ENCODE measurements around the gene MIPEP.

- TF ChIP-seq POLR2A (IDR thresholded peaks at IDR 0.05; ENCODE audit: extremely low read depth, insufficient read length) (no peak), MYC (IDR thresholded peaks at IDR 0.05; ENCODE audit: low read depth, low read length) (no peak)
- TF ChIP-seq, protein P1, sequence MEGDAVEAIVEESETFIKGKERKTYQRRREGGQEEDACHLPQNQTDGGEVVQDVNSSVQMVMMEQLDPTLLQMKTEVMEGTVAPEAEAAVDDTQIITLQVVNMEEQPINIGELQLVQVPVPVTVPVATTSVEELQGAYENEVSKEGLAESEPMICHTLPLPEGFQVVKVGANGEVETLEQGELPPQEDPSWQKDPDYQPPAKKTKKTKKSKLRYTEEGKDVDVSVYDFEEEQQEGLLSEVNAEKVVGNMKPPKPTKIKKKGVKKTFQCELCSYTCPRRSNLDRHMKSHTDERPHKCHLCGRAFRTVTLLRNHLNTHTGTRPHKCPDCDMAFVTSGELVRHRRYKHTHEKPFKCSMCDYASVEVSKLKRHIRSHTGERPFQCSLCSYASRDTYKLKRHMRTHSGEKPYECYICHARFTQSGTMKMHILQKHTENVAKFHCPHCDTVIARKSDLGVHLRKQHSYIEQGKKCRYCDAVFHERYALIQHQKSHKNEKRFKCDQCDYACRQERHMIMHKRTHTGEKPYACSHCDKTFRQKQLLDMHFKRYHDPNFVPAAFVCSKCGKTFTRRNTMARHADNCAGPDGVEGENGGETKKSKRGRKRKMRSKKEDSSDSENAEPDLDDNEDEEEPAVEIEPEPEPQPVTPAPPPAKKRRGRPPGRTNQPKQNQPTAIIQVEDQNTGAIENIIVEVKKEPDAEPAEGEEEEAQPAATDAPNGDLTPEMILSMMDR (IDR thresholded peaks at IDR 0.05; ENCODE audit: low read depth, low read length), result no peak
- TF ChIP-seq, protein P2, sequence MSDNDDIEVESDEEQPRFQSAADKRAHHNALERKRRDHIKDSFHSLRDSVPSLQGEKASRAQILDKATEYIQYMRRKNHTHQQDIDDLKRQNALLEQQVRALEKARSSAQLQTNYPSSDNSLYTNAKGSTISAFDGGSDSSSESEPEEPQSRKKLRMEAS (IDR thresholded peaks at IDR 0.05; ENCODE audit: low read depth, low read length), result no peak
Measured at GRCh38 chr13:23912469-23912868, 23.3 kb upstream of the MIPEP start.
